Measurements from ENCODE around the gene ARMC2.
A peak's percentile ranks its signal among the peaks of the same experiment; 100 is the strongest.

ARMC2 gene

DNA sequence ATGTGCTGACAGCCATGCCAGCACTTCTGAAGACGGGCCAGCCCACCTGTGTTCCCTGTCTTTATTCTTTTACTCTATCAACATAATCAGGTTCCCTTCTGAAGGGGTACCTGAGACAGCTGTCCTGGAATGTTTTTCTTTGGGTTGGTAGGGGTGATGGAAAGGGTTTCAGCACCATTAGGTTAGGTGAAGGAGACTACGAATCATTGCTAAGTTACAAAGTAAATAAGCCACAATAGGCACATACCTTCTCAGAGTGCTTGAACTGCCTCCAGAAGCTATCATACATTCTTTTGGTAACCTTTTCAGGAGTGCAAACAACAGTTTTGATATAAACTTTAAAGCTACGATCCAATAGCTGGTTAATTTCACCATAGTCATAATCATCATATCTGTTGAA is 140.1 kb downstream of the ARMC2 start:
- DNase-seq (ENCODE audit: low read depth) = no peak

DNA sequence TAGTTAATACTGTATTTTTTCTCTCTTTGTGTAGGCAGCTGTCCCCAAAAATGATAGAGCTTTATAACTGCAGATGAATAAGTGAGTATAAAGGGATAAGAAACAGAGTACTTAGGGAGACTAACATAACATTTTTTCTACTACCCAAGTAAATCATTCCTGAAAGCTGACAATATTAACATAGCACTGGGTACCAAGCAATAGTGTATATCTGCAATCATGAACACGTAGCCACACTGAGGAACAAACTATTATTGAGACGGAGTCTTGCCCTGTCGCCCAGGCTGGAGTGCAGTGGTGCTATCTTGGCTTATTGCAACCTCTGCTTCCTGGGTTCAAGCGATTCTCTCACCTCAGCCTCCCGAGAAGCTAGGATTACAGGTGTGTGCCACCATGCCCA is 140.5 kb downstream of the ARMC2 start:
- DNase-seq (ENCODE audit: low read depth) = no peak

DNA sequence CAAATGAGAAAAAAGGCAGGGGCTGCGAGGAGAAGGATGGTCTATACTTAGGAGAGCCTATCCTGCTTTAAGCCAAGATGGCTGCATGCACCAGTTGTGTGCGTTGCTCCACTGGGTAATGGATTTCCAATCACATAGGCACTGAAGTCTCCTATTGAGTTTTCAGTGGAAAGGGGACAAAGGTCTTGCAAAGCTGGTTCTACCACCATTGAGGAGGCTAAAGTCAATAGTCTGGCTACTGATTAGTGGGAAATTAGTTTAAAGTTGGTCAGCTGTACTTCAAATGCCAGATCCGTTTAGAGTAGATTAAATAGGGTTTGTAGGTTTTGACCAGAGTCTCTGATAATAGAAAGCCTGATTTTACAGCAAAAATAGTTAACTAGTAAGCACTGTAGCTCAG is 141.5 kb downstream of the ARMC2 start:
- no peak for DNase-seq (ENCODE audit: low read depth)

DNA sequence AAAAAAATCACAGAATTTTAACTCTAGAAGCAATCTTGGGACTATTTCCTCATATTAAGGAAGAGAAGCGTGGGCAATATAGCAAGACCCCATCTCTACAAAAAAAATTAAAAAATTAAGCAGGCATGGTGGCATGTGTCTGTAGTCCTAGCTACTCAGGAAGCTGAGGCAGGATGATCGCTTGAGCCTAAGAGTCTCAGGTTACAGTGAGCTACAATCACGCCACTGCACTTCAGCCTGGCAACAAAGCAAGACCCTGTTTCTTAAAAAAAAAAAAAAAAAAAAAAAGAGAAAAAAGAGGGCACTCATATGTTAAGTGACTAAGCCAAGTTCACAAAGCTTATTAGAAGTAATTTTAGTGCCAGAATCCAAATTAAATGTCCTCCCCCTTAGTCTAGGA is 145.7 kb downstream of the ARMC2 start:
- no peak for DNase-seq (ENCODE audit: low read depth)

DNA sequence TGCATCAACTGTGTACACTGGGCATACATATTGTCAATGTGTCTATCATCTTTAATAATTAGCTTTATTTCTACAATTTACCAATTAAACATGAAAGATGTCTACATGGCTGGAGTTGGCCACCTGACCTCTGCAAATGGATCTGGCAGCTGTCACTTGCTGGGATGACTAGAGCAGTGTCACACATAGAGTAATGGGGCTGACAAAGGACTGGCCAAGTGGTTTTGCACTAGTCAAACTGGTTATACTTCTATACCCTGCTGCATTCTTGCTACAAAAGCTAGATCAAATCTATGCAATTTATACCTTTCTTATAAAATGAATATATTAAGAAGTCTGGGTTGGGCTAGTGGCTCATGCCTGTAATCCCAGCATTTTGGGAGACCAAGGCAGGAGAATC is 147.1 kb downstream of the ARMC2 start:
- DNase-seq (ENCODE audit: low read depth) = no peak

DNA sequence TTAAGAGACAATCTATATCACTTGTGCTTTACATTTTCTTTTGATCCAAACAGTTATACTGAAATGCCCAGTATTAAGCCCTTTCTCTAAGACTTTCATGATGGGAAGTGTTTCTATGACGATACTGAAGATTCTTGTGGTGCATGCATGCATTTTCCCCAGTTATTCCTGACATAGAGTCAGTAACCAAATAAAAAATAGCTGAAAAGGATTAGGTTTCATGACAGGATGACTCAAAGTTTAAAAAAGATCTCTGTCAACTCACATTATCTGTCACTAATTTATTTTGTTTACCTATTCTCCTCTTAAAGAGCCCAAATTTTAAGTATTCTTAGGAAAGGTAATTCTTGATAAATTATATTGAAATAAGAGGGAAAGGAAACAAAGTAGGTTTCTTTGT is 148.0 kb downstream of the ARMC2 start:
- no peak for DNase-seq (ENCODE audit: low read depth)

DNA sequence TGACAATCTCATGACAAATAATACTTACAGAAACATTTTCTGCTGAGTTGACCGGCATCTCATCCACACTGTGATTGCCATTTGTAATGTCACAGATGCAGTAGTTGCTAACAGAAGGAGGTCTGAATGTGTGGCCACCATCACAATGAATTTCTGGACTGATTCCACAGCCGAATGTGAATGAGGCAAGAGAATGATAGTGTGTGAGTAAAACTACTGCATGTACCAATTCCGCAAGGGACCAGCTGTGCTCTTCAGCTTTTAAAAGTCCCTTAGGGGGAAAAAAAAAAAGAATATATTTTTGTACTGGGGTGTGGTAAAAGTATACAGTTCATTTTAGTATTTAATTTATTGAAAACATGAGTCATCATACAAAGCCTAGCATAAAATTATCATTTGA is 150.3 kb downstream of the ARMC2 start:
- no peak for DNase-seq (ENCODE audit: low read depth)

DNA sequence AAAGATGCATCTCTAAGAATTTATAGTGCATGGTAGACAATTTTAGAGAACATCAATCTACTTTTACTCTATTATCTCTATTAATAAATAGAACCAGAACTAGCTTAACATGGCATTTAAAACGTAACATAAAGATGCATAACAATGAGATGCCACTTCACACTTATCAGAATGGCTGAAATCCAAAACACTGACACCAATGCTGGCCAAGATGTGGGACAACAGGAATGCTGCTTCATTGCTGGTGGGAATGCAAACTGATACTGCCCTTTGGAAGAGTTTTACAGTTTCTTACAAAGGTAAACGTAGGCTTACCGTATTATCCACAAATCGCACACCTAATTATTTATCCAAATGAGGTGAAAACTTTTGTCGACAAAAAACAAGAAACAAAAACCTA is 151.2 kb downstream of the ARMC2 start:
- no peak for DNase-seq (ENCODE audit: low read depth)

DNA sequence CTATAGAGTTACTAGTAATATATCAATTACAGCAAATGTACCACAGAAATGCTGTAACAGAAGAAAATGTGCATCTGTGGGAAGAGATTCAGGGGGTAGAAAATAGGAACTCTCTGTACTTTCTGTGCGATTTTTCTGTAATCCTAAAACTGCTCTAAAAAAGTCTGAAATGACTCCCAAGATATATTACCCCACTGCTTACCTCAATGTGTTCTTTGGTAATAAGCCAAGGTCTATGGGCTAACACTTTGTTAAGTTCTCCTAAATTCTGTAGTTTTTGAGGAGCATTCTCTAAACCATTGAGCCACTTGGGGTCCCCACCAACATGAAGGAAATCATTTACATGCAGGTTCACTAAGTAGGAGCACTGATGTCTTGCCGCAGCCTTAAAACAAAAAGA is 152.1 kb downstream of the ARMC2 start:
- no peak for DNase-seq (ENCODE audit: low read depth)

DNA sequence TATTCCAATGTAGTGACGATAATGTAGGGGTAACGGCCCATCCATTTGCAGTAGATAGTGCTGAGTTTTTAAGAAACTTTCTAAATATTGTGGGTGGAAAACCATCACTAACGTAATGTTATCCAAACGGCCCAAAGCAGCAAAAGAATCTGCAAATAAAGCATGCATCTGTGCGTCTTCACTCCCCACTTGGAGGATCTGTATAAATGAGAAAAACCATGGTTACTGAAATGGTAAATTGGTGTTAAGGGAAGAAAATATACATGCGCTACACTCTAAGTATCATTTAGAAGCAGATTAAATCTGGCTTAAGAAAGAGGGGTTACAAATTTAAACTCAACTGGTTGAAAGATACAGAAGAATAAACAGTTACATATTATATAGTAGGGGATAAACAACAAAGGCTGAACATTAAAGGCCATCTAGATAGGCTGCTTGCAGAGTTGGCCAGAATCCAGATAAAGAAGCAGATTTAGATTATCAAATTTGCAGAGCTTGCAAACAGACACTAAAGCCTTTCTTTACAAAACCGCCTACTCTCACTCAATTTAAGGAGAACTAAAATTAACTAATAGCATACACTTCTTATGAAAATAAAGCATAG is 153.2 kb downstream of the ARMC2 start:
- DNase-seq (ENCODE audit: low read depth) = no peak

DNA sequence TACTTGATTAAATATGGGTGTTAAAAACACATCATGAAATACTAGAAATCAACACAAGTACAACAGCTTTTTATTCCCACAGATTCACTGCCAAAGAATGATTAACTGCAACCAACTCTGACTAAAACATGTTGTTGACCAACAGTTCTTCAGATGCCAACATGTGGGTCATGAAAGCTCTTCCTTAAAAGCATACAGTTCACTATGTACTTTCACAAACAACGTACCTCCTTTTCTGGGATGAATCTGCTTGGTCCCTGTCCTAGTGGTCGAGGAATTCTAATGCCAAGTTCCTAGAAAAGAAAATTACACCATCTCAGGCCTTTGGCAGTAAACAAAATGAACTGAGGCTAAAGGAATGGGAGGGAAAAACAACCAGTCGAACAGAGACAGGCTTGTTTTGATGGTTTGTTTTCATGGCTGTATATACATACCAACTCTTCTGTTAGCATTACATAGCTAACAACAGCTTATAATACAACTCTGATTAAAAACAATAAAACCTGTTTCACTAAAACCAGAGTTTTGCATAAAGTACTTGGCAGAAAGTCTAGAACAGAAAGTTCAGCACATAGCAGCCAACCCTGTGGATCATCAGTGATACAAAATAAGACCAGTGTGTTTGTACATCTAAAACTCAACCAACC is 154.0 kb downstream of the ARMC2 start:
- no peak for DNase-seq (ENCODE audit: low read depth)

DNA sequence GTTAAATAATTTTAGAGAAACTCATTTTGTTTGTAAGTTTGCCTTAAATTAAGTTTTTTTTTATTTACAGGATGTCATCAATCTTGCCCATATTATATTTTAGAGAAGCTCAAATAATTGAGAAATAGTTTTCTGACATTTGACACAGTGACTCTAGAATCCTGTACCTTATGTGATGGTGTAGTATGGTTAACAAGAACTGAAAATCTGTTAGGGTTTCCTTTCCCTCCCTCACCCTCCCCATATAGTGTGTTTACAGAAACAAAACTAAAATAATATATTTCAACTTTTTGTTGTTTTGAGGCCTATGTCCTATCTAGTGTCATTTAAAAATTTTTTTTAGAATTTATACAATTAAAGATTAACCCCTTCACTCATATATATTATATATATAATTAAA is 154.7 kb downstream of the ARMC2 start:
- DNase-seq (ENCODE audit: low read depth) = no peak

DNA sequence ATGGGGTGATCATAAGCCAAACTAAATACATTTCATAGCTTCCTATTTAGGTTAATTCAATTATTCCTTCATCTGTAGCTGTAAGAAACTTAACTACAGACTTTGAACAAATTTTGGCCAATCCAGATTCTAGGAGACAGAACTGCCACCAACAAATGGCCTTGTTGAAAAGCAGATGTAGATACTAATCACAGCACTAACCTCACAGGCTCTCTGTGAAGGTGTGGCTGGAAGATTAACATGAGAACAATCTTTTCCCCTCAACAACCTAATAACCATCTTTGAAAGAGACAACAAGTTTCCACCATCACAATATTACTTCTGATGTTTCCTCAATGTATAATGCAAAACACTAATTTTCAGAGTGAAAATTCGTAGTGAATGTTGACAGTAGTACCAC is 158.6 kb downstream of the ARMC2 start:
- DNase-seq (ENCODE audit: low read depth) = no peak

DNA sequence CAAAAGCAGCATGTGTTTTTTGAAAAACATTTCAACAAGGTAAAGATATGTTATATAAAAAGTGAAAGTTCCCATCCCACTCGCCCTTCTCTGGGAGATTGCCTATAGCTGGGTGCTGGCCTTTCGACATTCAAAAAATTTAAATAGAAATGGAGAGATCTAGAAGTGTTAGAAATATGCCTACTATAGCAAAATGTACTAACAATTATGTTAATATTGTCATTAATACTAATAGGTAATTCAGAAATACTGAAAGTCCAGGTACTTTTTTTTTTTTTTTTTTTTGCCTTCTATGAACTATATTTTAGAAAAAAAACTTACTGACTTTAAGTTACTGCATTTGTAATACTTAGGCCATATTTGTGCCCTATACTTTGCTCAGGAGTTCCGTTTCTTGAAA is 159.3 kb downstream of the ARMC2 start:
- DNase-seq (ENCODE audit: low read depth) = no peak

DNA sequence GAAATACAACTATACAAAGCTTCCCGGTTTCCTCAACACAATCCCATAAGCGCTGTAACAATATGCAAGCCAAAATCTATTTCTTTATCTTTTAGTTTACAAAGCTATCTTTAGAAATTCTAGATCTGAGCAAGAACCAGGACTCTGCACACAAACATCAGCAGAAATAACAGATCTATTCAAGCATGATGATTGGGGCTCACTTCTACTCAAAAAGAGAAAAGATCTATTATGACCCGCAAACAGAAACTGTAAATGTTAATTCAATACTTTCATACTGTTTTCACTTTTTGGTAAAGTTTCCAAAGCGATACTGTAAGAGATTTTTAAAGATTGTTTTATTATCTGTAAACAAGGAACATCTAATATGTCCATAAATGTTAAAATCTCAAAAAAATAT is 159.8 kb downstream of the ARMC2 start:
- DNase-seq (ENCODE audit: low read depth) = no peak

DNA sequence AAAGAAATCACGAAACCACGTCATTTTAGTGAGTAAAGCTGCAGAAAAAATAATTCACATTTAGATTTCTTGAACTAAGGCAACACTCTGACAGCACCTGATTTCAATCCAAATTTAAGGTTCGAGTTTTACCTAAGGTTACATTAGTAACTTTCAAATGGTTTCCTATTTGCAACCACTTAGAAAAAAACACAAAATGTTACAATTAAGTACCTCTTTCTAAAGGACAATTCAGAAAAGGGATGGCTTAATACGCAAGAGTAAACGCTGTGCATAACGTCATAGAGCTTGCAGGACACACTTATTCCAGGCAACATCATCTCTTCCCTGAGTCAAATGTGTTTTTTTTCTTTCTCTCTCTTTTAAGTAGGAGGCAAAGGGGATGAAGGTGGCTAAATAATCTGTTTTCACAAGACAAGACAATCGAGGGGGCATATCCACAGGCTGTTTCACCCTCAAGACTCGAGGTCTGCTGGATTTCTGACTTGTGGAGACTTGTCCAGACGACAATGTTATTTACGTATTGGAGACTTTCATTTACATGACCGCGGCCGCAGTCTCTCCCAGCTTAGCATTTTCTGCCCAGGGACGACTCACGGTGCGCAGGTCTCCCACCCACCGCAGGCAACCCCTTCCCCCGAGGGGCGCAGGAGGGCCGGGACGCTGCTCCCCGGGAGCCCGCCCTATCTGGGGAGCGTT is 160.5 kb downstream of the ARMC2 start:
- no peak for DNase-seq (ENCODE audit: low read depth)

DNA sequence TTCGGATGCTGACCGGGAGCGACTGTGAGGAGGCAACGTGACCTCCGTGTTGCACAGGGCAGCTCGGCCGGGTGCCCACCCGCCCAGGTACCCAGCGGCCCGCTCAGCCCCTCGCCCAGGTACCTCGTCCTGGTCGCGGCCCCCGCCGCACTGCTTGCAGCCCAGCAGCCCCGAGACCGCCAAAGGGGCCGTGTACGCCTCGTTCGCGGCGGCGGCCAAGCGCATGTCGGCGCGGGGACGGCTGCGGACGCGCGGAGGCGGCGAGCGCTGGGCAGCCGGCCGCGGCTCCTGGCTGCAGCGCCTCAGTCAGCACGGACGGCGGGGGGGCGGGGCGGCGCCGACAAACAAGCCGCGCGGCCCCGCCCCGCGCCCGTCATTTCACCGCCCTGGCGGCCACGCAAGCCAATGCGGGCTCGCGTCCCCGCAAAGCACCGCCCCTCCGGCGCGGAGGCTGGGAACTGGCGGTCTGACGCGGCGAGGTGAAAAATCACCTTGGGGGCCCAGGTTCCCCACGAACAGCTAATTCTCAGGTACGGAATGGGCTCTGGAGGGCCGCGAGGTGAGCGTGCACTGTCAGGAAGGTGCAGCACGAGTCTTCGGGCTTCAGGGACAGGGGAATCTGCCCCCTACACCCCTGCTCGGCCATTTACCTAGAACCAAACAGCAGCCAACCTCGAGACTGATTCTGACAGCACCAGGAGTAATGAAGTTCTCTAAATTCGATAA is 161.2 kb downstream of the ARMC2 start:
- peak; percentile 86 for DNase-seq (ENCODE audit: low read depth)

DNA sequence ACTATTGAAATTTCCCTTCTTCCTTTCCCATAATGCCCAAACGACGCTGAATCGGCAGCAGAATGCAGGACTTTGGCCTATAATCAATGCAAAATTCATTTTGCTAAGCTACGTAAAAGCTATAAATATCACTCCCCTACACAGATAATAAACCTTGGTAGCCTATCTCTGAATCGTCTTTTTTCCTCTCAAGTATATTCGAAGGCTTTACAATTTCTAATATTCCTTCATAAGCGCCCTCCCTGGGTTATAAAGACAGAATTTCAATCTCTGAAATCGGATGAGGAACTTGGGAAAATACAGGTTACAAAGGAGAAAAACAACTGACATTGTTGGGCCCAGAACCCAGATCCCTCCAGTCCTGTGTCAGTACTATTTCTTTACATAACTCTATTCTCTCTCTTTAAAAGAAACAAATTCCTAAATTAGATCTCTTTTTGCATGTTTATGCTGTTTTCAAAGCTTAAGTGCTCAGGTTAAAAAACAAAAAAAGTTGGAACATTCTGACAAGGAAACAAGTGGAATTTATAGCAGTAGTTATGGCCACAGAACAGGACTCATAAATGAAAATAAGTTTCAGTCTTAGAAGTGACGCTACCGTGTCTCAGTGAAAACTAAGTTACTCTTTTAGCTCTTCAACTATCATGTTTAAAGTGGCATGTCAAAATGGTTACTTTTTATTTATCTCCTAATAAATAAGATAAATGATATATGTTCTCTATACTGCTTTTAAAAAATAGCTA is 161.9 kb downstream of the ARMC2 start:
- no peak for DNase-seq (ENCODE audit: low read depth)

DNA sequence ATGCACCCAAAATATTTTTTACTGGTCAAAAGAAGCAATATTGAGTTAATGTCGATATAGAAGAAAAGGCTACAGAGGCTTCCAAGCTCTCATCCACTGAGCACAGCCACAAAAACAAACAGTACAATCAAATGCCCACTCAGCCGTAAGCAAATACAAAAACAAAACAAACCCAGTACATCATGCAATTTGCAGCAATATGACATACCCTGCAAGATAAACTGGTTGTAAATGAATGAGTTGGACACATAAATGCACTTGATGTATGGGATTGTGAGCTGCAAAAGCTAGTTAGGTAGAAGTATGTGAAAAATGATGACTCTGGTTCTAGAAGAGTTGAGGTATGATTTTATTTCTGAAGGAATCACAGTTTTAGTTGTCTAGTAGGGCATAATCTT is 162.5 kb downstream of the ARMC2 start:
- no peak for DNase-seq (ENCODE audit: low read depth)

DNA sequence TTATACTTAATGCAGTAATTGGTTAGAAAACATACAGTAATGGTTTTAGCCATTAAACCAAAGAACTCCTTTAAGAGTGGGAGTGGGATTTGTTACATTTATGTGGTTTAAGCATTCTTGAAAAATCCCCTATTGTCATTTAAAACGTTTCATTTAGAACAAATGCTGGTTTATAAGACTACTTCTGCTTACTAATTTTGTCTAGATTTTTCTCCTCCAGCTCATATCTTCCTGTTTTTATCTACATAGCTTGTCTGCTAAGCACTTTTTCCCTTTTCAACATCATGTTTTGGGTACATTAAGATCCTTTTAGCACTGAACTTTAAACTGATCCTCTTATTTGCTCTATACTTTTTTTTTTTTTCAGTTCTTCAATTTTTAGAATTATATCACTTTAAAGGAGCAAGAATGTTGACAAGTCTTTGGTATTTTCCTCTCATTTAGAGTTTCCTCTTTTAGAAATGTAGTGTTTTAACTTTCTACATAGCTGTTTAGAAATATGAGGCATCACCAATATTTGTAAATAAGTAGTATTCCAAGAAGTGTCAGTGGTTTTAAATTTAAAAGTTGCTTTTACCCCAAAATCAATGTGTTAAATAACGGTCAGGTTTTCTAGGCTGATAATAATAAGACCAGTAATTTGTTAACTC is 165.6 kb downstream of the ARMC2 start:
- no peak for DNase-seq (ENCODE audit: low read depth)

DNA sequence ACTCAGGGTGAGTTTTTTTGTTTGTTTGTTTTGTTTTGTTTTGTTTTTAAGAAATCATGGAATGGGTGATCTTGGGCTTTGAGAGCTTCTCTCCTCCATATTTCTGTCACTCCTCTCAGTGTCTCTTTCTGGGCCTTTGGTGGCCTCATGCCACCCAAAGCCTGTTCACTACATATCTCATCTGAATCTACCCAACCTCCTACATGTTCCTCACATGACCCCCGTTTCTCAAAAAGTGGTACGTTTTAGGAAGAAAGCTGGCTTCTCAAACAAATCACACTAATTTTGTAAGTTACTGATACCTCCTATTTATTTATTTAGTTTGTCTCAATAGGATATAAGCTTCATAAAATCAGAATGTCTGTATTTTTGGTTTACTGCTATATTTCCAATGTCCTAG is 166.4 kb downstream of the ARMC2 start:
- DNase-seq (ENCODE audit: low read depth) = no peak

DNA sequence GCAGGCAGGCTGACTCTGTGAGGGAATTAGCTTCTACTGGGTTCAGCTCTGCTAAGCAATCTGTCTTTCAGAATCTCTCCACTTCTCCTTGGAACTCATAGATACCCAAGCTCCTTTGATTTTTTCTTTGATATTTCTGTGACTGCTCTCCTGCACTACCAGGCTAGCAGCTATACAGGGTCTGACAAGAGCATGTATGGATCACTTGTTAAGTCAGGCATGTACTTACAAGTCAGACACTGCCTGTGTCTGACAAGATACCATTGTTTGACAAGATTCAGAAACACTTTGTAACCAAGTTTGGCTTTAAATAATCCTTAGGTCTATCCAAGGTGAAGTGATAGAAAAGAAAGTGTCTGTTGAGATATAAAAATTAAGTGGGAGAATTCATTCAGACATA is 167.0 kb downstream of the ARMC2 start:
- DNase-seq (ENCODE audit: low read depth) = no peak
